ENCODE results near the gene TEX54.
"Not testable (repeated sequence)": the region's sequence is repeated elsewhere in the genome, so short reads cannot be mapped to it uniquely, and the experiment has no call there.

TEX54 gene

GRCh38 chr11:62863687-62864335 lies 31.2 kb upstream of the TEX54 start:
- Mint-ChIP-seq H3K9me3 (no peaks in the 10 kb centered on the region), H3K27me3 (no peaks in the 10 kb centered on the region), H3K4me1 (peaks cover 7% of the 10 kb centered on the region), H3K4me3 (no peak overlapping the region), H3K36me3 (ENCODE audit: insufficient read depth) (peaks cover 3% of the 10 kb centered on the region), H3K27ac (ENCODE audit: low read depth) (no peak overlapping the region)
- ATAC-seq (replicated peaks; ENCODE audit: extremely low read depth, poor library complexity, severe bottlenecking): no peak
- no peak for DNase-seq (ENCODE audit: low spot score in 2 of 2)

DNA sequence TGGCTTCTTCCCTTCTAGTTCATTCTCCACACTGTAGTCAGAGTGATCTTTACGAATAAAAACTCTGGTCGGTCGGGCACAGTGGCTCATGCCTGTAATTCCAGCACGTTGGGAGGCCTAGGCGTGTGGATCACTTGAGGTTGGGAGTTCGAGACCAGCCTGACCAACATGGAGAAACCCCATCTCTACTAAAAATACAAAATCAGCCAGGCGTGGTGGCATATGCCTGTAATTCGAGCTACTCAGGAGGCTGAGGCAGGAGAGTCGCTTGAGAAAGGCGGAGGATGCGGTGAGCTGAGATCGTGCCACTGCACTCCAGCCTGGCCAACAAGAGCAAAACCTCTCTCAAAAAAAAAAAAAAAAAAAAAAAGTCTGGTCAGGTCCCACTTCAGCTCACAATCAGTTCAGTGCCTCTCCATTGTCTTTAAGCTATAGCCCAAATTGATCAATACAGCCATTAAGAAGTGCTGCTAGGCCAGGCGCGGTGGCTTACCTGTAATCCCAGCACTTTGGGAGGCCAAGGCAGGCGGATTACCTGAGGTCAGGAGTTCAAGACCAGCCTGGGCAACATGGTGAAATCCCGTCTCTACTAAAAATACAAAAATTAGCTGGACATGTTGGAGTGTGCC lies 29.0 kb upstream of the TEX54 start:
- not testable (repeated sequence) for H3K27ac Mint-ChIP-seq (ENCODE audit: low read depth); H3K9me3 Mint-ChIP-seq; H3K36me3 Mint-ChIP-seq (ENCODE audit: insufficient read depth); H3K27me3 Mint-ChIP-seq; ATAC-seq (replicated peaks; ENCODE audit: extremely low read depth, poor library complexity, severe bottlenecking); DNase-seq (ENCODE audit: low spot score in 2 of 2); H3K4me1 Mint-ChIP-seq; H3K4me3 Mint-ChIP-seq

GRCh38 chr11:62860835-62861563 lies 28.4 kb upstream of the TEX54 start:
- no peaks in the 10 kb centered on the region for H3K9me3 Mint-ChIP-seq
- no peak overlapping the region for H3K4me3 Mint-ChIP-seq
- peaks cover 8% of the 10 kb centered on the region for H3K36me3 Mint-ChIP-seq (ENCODE audit: insufficient read depth)
- DNase-seq (ENCODE audit: low spot score in 2 of 2) (no peak), ATAC-seq (replicated peaks; ENCODE audit: extremely low read depth, poor library complexity, severe bottlenecking) (no peak)
- peaks cover 13% of the 10 kb centered on the region for H3K4me1 Mint-ChIP-seq
- no peaks in the 10 kb centered on the region for H3K27me3 Mint-ChIP-seq
- H3K27ac Mint-ChIP-seq (ENCODE audit: low read depth): no peak overlapping the region

DNA sequence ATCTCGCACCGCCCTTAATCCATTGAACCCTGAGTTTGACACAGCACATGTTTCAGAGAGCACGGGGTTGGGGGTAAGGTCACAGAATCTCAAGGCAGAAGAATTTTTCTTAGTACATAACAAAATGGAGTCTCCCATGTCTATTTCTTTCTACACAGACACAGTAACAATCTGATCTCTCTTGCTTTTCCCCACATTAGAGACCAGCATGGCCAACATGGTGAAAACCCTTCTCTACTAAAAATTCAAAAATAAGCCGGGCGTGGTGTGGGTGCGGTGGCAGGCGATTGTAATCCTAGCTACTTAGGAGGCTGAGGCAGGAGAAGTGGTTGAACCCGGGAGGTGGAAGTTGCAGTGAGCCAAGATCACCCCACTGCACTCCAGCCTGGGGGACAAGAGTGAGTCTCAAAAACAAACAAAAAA lies 26.7 kb upstream of the TEX54 start:
- peaks cover 30% of the 10 kb centered on the region for H3K4me1 Mint-ChIP-seq
- ATAC-seq (replicated peaks; ENCODE audit: extremely low read depth, poor library complexity, severe bottlenecking); H3K9me3 Mint-ChIP-seq; H3K27ac Mint-ChIP-seq (ENCODE audit: low read depth); DNase-seq (ENCODE audit: low spot score in 2 of 2); H3K27me3 Mint-ChIP-seq; H3K4me3 Mint-ChIP-seq: not testable (repeated sequence)
- peaks cover 23% of the 10 kb centered on the region for H3K36me3 Mint-ChIP-seq (ENCODE audit: insufficient read depth)

- ATAC-seq (replicated peaks; ENCODE audit: extremely low read depth, poor library complexity, severe bottlenecking) (no peak), DNase-seq (ENCODE audit: low spot score in 2 of 2) (no peak)
- Mint-ChIP-seq H3K4me1 (peaks cover 41% of the 10 kb centered on the region), H3K9me3 (no peaks in the 10 kb centered on the region), H3K27ac (ENCODE audit: low read depth) (no peak overlapping the region), H3K4me3 (no peak overlapping the region), H3K36me3 (ENCODE audit: insufficient read depth) (peaks cover 34% of the 10 kb centered on the region), H3K27me3 (no peaks in the 10 kb centered on the region)
These were observed 25.6 kb upstream of the TEX54 start for GRCh38 chr11:62858201-62858600.

DNA sequence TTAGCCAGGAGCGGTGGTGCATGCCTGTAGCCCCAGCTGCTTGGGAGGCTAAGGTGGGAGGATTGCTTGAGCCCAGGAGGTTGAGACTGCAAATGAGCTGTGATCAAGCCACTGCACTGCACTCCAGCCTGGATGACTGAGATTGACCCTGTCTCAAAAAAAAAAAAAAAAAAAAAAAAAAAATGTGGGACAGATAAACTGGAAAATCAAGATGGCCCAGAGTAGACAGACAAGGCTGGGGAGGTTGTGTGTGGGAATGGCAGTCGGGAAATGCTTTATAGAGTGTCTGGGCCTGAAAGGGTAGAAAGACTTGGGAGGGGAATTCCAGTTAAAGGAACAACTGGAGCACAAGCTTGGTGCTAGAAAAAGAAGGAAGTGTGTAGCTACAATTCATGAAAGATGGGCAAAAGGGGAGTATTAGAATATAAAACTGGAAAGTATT lies 24.9 kb upstream of the TEX54 start:
- H3K4me3 Mint-ChIP-seq: peak overlapping the region; percentile 96
- H3K36me3 Mint-ChIP-seq (ENCODE audit: insufficient read depth): peaks cover 39% of the 10 kb centered on the region
- H3K9me3 Mint-ChIP-seq: no peaks in the 10 kb centered on the region
- DNase-seq (ENCODE audit: low spot score in 2 of 2): no peak
- peaks cover 43% of the 10 kb centered on the region for H3K4me1 Mint-ChIP-seq
- H3K27ac Mint-ChIP-seq (ENCODE audit: low read depth): no peak overlapping the region
- H3K27me3 Mint-ChIP-seq: no peaks in the 10 kb centered on the region
- no peak for ATAC-seq (replicated peaks; ENCODE audit: extremely low read depth, poor library complexity, severe bottlenecking)

GRCh38 chr11:62856333-62856895 lies 23.8 kb upstream of the TEX54 start:
- no peaks in the 10 kb centered on the region for H3K9me3 Mint-ChIP-seq
- ATAC-seq (replicated peaks; ENCODE audit: extremely low read depth, poor library complexity, severe bottlenecking): no peak
- H3K4me1 Mint-ChIP-seq: peaks cover 48% of the 10 kb centered on the region
- no peaks in the 10 kb centered on the region for H3K27me3 Mint-ChIP-seq
- no peak for DNase-seq (ENCODE audit: low spot score in 2 of 2)
- peaks cover 47% of the 10 kb centered on the region for H3K36me3 Mint-ChIP-seq (ENCODE audit: insufficient read depth)
- peak overlapping the region; percentile 98 for H3K27ac Mint-ChIP-seq (ENCODE audit: low read depth)
- peak overlapping the region; percentile 96 for H3K4me3 Mint-ChIP-seq

DNA sequence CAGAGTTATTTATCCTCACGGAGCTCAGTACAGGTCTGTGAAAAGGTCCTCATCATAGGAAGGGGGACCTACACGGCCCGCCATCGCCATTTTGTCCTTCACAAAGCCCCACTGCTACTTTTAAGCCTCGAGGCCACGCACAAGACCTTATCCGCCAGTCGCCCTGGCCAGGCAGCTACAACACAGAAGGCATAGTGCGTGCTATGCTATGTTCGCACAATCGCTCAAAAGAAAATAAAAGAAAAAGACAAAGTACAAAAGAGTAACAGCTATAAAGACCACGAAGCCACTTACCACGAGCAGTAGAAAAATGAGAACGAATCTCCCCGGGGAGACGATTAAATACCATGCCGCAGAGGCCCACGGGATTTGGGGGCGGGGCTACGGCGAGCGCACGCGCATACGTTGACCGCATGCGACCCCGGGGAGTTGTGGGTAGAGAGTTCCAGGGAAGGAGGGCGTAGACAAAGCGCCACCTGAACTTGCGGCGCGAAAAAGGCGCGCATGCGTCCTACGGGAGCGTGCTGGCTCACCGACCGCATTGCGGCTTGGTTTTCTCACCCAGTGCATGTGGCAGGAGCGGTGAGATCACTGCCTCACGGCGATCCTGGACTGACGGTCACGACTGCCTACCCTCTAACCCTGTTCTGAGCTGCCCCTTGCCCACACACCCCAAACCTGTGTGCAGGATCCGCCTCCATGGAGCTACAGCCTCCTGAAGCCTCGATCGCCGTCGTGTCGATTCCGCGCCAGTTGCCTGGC lies 23.1 kb upstream of the TEX54 start:
- Mint-ChIP-seq H3K36me3 (ENCODE audit: insufficient read depth) (peaks cover 51% of the 10 kb centered on the region), H3K9me3 (no peaks in the 10 kb centered on the region), H3K27ac (ENCODE audit: low read depth) (peak overlapping the region; percentile 98), H3K27me3 (no peaks in the 10 kb centered on the region), H3K4me1 (peaks cover 48% of the 10 kb centered on the region), H3K4me3 (peak overlapping the region; percentile 96)
- ATAC-seq (replicated peaks; ENCODE audit: extremely low read depth, poor library complexity, severe bottlenecking) (peak; percentile 89), DNase-seq (ENCODE audit: low spot score in 2 of 2) (peak; percentile 98 to 99)

DNA sequence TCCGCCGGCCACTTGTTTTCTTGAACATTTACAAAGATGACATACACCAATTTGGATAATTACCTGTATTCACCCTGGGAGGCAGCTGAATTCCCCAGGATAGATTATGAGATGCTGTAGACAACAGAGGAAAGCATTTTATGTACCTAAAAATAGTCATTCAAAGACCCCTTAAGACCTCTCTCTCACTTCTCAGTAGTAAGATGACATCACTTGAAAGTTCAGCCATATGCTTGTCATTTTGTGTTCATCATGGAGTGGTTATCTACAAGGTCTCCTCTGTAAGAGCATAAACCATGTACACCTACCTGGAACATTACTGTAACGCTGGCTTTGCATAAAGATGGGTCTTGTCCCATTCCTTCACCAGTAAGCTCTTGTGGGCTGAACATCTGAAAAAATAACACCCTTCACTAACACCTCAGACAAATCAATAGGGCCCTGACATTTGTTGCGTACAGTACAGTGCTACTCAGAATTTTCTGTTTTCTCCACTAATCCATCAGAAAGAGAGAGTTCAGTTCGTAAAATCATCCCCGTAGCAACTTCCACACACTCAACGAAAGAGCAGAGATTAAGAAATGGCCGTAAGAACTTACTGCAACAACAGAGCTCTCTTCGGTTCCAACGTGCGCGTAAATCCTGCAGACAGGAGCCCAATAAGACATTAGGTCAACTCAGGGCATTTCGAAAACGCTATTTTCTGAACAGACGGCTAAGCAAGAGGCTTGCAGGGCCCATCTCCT lies 22.4 kb upstream of the TEX54 start:
- H3K27ac Mint-ChIP-seq (ENCODE audit: low read depth): peak overlapping the region; percentile 98
- ATAC-seq (replicated peaks; ENCODE audit: extremely low read depth, poor library complexity, severe bottlenecking) (peak; percentile 1), DNase-seq (ENCODE audit: low spot score in 2 of 2) (no peak)
- H3K9me3 Mint-ChIP-seq: no peaks in the 10 kb centered on the region
- peaks cover 52% of the 10 kb centered on the region for H3K36me3 Mint-ChIP-seq (ENCODE audit: insufficient read depth)
- peak overlapping the region; percentile 96 for H3K4me3 Mint-ChIP-seq
- H3K4me1 Mint-ChIP-seq: peaks cover 48% of the 10 kb centered on the region
- H3K27me3 Mint-ChIP-seq: no peaks in the 10 kb centered on the region

GRCh38 chr11:62854013-62854824 lies 21.6 kb upstream of the TEX54 start:
- Mint-ChIP-seq H3K4me3 (peak overlapping the region; percentile 96), H3K36me3 (ENCODE audit: insufficient read depth) (peaks cover 52% of the 10 kb centered on the region), H3K4me1 (peaks cover 48% of the 10 kb centered on the region), H3K27me3 (no peaks in the 10 kb centered on the region), H3K27ac (ENCODE audit: low read depth) (peak overlapping the region; percentile 98), H3K9me3 (no peaks in the 10 kb centered on the region)
- no peak for DNase-seq (ENCODE audit: low spot score in 2 of 2)
- ATAC-seq (replicated peaks; ENCODE audit: extremely low read depth, poor library complexity, severe bottlenecking): no peak

DNA sequence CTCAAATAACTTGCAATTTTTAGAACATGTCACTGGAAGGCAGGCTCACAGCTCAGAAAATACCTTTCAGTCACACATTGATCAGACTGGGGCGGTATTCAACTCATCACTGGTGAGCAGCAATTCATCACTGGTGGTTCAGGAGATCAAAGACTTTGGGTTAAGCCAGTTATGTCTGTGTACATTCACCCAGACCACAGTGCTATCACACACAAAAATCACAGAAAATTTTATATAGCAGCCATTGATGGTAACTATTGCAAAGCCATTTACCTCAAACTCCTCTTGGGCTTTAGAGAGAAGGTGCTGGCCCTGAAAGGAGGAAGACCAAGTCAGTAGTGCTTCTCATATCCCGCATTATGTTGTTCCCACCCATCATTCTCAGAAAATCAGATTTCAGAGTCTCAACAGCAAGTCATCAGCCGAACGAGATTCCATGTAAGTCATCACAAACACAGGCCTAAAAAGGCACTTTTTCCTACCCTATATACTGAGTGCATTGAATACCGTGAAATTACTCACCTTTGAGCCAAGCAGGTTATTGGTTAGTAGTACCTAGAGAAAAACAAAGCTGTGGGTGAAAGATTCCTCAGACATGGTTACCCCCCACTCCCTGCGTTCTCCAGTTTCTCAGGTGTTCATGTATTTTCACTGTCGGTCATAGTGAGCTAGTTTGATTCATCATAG lies 20.8 kb upstream of the TEX54 start:
- Mint-ChIP-seq H3K27ac (ENCODE audit: low read depth) (peak overlapping the region; percentile 49), H3K4me3 (peak overlapping the region; percentile 96), H3K27me3 (no peaks in the 10 kb centered on the region), H3K36me3 (ENCODE audit: insufficient read depth) (peaks cover 52% of the 10 kb centered on the region), H3K4me1 (peaks cover 48% of the 10 kb centered on the region), H3K9me3 (no peaks in the 10 kb centered on the region)
- peak; percentile 38 for ATAC-seq (replicated peaks; ENCODE audit: extremely low read depth, poor library complexity, severe bottlenecking)
- DNase-seq (ENCODE audit: low spot score in 2 of 2): peak in 1 of 2 donors; percentile 23
